Stomach smooth muscle (tissue), 2 donors: ENCODE data around the gene ZNF2.
"Not testable (repeated sequence)": the region's sequence is repeated elsewhere in the genome, so short reads cannot be mapped to it uniquely, and the experiment has no call there.

Experiments used
- H3K27ac ChIP-seq: one replicate; pipeline ENCODE4 v1.7.0; 2013; ENCODE audit warnings: mild to moderate bottlenecking, low read length, inconsistent platforms
- H3K27me3 ChIP-seq, 2 donors: one replicate each; pipeline ENCODE4 v1.7.0; 2013; ENCODE audit warnings: low read length in 2 of 2; ENCODE audit not compliant: insufficient read depth in 2 of 2, control insufficient read depth in 1 of 2
- H3K36me3 ChIP-seq, 2 donors: one replicate each; pipeline ENCODE4 v1.7.0; 2013; ENCODE audit warnings: low read length in 2 of 2; ENCODE audit not compliant: control insufficient read depth in 2 of 2, insufficient read depth in 2 of 2
- H3K4me1 ChIP-seq: one replicate; pipeline ENCODE4 v1.7.0; 2013; ENCODE audit warnings: low read length; ENCODE audit not compliant: control insufficient read depth, insufficient read depth
- H3K4me3 ChIP-seq, 2 donors: one replicate each; pipeline ENCODE4 v1.7.0; 2013; ENCODE audit warnings: low read length in 2 of 2
- H3K9ac ChIP-seq, 2 donors: one replicate each; pipeline ENCODE4 v1.7.0; 2013; ENCODE audit warnings: low read length in 2 of 2, mild to moderate bottlenecking in 1 of 2
- H3K9me3 ChIP-seq, 2 donors: one replicate each; pipeline ENCODE4 v1.7.0; 2013; ENCODE audit warnings: low read length in 2 of 2; ENCODE audit not compliant: control insufficient read depth in 2 of 2
- donor health status: healthy.
- donor health status: Pancreatic carcinoma.

ZNF2 gene

DNA sequence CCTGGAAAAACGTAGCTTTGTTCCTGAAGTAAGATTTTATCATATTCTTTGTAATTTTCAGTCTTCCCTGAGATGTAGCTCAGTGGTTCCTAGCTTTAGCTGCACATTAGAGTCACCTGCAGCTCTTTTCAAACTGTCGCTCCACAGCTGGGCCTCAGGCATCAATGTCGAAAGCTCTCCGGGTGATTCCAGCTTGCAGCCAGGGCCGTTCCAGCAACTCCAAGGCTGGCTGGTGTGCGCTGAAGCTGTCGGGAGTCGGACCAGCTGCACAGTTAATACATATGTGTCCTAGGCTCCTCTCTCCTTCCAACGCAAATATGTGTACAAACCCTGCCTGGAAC, 609 bp upstream of the ZNF2 start:
- Histone ChIP-seq H3K9ac (peak overlapping the region; percentile 88 to 99), H3K27ac (peak overlapping the region; percentile 95), H3K9me3 (no peaks in the 10 kb centered on the region), H3K27me3 (no peaks in the 10 kb centered on the region), H3K36me3 (no peaks in the 10 kb centered on the region), H3K4me1 (peaks cover 10% of the 10 kb centered on the region), H3K4me3 (peak overlapping the region; percentile 81 to 100)

DNA sequence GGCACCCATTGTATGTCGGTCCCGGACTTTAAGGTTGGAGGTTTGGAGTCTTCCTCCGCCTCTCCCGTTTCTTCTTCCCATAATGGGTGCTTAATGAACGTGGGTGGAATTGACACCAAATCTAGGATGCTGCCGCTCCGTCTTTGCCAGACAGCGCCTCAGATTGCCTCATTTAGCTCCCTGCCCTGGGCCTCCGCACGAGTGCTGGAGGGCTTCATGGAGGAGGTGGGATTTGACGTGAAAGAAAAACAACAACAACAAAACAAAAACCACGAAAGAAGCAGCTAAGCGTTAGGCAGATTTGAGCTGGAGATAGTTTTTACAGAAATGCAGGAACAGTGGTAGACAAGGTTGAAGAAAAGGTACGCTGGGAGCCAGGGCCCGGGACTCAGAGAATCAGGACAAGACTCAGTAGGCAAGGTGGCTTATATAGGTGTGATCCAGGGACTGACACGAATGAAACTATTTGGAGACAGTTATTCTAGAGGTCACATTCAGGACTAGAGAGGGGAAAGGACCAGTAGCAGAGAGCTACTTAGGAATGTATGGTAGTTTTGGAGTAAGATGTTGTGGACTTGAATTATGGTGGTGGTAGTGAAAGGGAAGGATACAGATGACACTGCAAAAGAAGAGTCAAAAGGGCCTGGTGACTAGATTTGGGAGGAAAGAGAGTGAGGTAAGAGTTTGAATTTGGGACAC, 605 bp downstream of the ZNF2 start:
- Histone ChIP-seq H3K27ac (peak overlapping the region; percentile 95), H3K9ac (peak overlapping the region; percentile 88 to 99)

DNA sequence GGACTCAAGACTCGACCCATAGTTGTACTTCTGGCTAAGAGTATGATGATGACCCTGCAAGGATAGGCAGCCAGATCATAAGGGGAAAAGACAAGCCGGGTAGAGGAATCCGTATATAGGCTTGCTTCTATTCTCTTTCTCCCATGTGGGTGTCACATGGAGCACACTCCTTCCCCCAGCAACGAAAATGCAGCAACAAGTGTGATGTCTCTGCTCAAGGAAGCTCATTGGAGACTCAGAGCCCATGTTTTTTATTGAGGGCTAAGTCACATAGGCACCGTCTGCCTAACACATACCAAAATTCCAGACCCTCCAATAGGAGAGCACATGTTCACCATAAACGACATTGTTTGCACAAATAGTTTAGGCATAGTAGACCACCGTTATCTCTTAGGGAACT, 6.3 kb downstream of the ZNF2 start:
- Histone ChIP-seq H3K27me3 (no peaks in the 10 kb centered on the region), H3K9ac (no peak overlapping the region), H3K4me3 (no peak overlapping the region), H3K27ac (no peak overlapping the region), H3K9me3 (no peaks in the 10 kb centered on the region), H3K36me3 (peaks cover 0 to 6% of the 10 kb centered on the region in 2 donors), H3K4me1 (no peaks in the 10 kb centered on the region)

More for the DNA sequence above, 605 bp downstream of the ZNF2 start:
- H3K4me1 ChIP-seq = peaks cover 10% of the 10 kb centered on the region
- no peaks in the 10 kb centered on the region for H3K27me3 ChIP-seq
- no peaks in the 10 kb centered on the region for H3K9me3 ChIP-seq
- peak overlapping the region; percentile 81 to 100 for H3K4me3 ChIP-seq
- H3K36me3 ChIP-seq = no peaks in the 10 kb centered on the region

DNA sequence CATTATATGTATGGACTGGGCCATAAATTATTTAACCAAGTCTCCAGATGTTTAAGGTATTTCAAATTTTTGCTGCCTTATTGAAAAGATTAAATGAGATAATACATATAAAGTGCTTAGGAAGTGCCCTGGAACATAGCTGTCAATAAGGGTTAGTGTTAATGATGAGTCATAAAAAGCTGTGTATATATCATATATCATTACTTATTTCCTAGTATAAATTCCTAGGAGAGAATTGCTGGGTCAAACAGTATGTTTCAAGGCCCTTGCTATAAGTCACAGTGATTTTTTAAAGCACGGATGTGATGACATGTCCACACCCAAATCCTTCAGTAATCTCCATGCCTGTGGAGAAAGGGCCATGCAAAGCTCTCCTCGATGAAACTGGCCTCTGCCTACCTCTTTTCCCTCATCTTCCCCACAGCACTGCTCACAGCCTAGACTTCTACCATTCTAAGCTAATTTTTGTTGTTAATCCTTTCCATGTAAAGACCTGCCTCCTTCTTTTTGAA, 8.5 kb downstream of the ZNF2 start:
- Histone ChIP-seq H3K9me3 (no peaks in the 10 kb centered on the region), H3K27ac (no peak overlapping the region), H3K4me1 (no peaks in the 10 kb centered on the region), H3K27me3 (no peaks in the 10 kb centered on the region), H3K4me3 (no peak overlapping the region), H3K9ac (no peak overlapping the region), H3K36me3 (peaks cover 0 to 15% of the 10 kb centered on the region in 2 donors)

DNA sequence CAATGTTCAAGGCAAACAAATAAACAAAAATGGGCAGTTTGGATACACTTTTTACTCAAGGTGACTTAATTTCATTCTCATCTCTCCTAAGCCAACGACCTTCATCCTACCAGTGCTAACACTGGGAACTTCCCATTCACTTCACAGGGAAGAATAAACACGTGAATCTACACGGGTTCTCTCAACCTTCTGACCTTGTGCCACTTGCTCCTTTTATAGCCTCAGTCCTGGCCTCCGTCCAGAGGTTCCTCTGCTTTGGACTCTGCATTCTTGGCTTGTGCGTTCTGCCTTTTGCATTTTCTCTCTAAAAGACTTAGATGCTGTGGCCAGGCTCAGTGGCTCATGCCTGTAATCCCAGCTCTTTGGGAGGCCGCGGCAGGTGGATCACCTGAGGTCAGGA, 13.8 kb downstream of the ZNF2 start:
- no peak overlapping the region for H3K4me3 ChIP-seq
- H3K4me1 ChIP-seq = no peaks in the 10 kb centered on the region
- H3K27ac ChIP-seq = no peak overlapping the region
- no peak overlapping the region for H3K9ac ChIP-seq
- H3K36me3 ChIP-seq = peaks cover 29 to 46% of the 10 kb centered on the region in 2 donors
- H3K27me3 ChIP-seq = no peaks in the 10 kb centered on the region
- peaks cover 2 to 11% of the 10 kb centered on the region in 2 donors for H3K9me3 ChIP-seq

DNA sequence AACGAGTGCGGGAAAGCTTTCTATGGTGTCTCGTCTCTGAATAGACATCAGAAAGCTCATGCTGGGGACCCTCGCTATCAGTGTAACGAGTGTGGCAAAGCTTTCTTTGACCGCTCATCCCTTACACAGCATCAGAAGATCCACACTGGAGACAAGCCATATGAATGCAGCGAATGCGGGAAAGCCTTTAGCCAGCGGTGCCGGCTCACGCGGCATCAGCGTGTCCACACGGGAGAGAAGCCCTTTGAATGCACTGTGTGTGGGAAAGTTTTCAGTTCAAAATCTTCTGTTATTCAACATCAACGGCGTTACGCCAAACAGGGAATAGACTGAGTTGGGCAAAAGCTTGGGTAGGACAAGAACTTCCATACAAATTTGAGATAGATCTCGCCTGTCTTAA, 16.2 kb downstream of the ZNF2 start:
- Histone ChIP-seq H3K4me1 (no peaks in the 10 kb centered on the region), H3K9ac (no peak overlapping the region), H3K27me3 (no peaks in the 10 kb centered on the region), H3K4me3 (no peak overlapping the region), H3K27ac (no peak overlapping the region), H3K36me3 (peaks cover 29 to 40% of the 10 kb centered on the region in 2 donors), H3K9me3 (peaks cover 2 to 11% of the 10 kb centered on the region in 2 donors)

DNA sequence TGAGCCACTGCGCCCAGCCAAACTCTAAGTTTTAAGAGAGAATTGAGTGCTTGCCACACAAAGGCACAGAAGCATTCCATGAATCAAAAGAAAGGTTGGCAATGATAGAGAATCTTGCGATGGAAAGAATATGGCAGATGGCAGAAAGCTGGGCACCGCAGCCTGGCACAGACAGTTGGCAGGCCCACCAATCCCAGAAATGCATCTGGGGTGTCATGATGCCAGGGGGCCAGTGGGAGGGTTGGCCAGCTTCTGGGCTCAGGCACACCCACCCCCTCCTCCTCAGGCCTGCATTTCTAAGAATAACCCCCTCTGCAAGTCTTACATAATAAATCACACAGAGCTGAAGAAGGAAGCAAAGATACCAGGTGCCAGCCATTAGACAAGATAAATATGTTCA, 19.6 kb downstream of the ZNF2 start:
- no peak overlapping the region for H3K27ac ChIP-seq
- no peak overlapping the region for H3K4me3 ChIP-seq
- H3K9me3 ChIP-seq = peaks cover 2 to 11% of the 10 kb centered on the region in 2 donors
- H3K4me1 ChIP-seq = no peaks in the 10 kb centered on the region
- H3K27me3 ChIP-seq = no peaks in the 10 kb centered on the region
- H3K9ac ChIP-seq = no peak overlapping the region
- peaks cover 25 to 27% of the 10 kb centered on the region in 2 donors for H3K36me3 ChIP-seq

DNA sequence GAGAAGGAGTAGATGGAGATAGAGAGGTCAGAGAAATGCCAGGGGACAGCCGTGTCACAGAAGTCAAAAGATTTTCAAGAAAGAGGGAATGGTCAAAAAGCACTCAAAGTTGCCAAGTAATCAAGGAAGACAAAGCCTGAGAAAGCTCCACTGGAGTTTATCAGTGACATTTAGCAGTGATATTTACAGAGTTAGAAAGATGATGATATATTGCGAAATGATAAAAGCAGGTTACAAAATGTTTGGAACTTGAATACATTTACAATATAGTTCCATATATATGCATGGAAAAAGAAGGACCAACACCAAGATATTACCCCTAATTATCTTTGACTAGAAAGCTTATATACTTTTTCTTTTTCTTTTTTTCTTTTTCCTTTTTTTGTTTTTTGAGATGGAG, 20.4 kb downstream of the ZNF2 start:
- no peak overlapping the region for H3K9ac ChIP-seq
- no peak overlapping the region for H3K4me3 ChIP-seq
- H3K4me1 ChIP-seq = no peaks in the 10 kb centered on the region
- H3K27ac ChIP-seq = no peak overlapping the region
- peaks cover 21 to 22% of the 10 kb centered on the region in 2 donors for H3K36me3 ChIP-seq
- H3K9me3 ChIP-seq = peaks cover 0 to 8% of the 10 kb centered on the region in 2 donors
- no peaks in the 10 kb centered on the region for H3K27me3 ChIP-seq

DNA sequence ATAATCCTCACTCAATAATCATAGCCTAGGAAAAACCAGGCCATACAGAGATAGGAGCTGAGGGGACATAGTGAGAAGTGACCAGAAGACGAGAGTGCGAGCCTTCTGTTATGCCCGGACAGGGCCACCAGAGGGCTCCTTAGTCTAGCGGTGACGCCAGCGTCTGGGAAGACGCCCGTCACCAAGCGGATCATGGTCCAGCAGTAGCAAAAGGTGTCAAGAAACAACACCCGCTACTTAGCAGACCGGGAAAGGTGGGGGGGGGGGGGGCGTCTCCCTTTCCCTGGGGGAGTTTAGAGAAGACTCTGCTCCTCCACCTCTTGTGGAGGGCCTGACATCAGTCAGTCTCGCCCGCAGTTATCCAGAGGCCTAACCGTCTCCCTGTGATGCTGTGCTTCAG, 27.3 kb downstream of the ZNF2 start:
- not testable (repeated sequence) for H3K4me1 ChIP-seq, H3K9me3 ChIP-seq, H3K27ac ChIP-seq, H3K4me3 ChIP-seq, H3K27me3 ChIP-seq, H3K36me3 ChIP-seq, H3K9ac ChIP-seq

DNA sequence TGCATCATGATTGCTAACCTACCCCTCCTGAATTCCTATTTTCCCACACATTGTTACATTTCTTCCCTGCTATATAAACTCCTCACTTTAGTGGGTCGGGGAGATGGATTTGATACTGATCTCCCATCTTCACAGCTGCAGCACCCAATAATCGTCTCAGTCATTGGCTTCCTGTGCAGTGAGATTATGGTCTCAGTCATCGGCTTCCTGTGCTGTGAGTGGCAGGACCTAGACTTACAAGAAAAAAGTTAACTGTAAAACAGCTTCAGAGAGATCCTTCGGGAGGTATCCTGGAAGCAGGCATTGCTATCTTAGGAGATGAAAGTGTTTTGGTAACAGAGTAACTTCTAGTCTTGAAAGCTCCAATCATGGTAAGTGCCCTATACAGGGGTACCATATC, 38.3 kb downstream of the ZNF2 start:
- no peak overlapping the region for H3K4me3 ChIP-seq
- H3K9me3 ChIP-seq = no peaks in the 10 kb centered on the region
- H3K27ac ChIP-seq = no peak overlapping the region
- no peaks in the 10 kb centered on the region for H3K36me3 ChIP-seq
- H3K4me1 ChIP-seq = peaks cover 16% of the 10 kb centered on the region
- no peaks in the 10 kb centered on the region for H3K27me3 ChIP-seq
- no peak overlapping the region for H3K9ac ChIP-seq

DNA sequence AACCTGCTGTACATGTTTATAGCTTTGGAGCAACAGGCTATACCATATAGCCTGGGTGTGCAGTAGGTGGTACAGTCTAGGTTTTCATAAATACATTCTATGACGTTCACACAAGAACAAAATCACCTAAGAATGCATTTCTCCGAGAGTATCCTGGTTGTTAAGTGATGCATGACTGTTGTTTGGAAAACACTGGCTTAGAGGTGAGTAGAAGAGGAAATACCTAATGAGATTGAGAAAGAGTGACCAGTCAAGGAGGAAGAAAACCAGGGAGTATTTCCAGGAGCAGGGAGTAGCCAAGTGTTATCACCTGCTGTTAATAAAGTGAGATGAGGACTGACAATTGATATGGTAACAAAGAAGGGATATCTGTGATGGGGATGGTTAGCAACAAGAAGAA, 38.8 kb downstream of the ZNF2 start:
- Histone ChIP-seq H3K36me3 (peaks cover 0 to 3% of the 10 kb centered on the region in 2 donors), H3K9ac (no peak overlapping the region), H3K9me3 (peaks cover 0 to 3% of the 10 kb centered on the region in 2 donors), H3K4me3 (no peak overlapping the region), H3K4me1 (peaks cover 16% of the 10 kb centered on the region), H3K27ac (no peak overlapping the region), H3K27me3 (no peaks in the 10 kb centered on the region)
